ENCODE results near the gene AHNAK2.
"Not testable (repeated sequence)": the region's sequence is repeated elsewhere in the genome, so short reads cannot be mapped to it uniquely, and the experiment has no call there.

The AHNAK2 gene

DNA sequence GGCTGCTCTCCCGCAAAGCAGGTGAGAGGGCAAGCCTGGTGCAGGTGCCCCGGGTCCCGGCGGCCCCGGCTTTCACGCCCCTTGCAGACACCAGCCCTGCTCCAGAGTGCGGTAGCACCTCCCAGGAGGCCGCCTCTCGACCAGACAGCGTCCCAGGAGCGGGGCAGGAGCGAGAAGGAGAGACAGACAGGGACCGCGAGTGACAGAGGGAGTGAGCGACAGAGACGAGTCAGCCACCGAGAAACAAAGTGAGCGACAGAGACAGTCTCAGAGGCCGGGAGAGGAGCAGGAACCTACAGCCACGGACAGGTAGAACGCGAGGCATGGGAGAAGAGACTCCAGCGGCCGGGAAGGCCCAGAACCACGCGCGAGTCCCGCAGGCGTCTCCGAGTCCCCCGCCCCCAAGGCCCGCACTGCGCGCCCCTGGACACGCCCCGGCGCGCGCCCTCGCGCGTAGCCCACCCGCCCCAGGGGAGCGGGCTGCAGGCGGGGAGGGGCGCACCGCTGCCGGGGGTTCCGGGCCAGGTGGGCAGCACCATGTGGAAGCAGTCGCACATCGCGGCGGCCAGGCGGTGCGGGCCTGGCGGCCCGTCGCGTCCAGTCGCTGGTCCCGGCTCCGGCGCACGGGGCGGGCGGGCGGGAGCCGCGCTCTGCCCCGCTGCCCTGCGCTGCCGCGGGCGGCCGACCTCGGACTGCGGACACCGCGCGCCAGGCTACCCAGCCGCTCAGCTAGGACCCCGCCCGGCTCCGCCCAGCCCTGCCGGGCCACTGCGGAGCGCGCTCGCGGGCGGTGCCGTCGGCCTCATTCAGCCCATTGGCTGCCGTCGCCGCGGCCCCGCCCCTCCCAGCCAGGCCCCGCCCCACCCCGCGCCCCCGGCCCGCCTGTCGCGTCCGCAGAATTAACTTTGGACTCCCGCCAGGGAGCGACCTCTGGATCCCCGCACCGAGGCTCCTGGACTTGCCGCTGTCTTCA lies at the start of gene AHNAK2:
Gene AHNAK2 (minus strand): TSS at position 694 of the 973 bp plus-strand sequence. CDS start 137 bp downstream, at position 557.
- peak; percentile 52 for DNase-seq

DNA sequence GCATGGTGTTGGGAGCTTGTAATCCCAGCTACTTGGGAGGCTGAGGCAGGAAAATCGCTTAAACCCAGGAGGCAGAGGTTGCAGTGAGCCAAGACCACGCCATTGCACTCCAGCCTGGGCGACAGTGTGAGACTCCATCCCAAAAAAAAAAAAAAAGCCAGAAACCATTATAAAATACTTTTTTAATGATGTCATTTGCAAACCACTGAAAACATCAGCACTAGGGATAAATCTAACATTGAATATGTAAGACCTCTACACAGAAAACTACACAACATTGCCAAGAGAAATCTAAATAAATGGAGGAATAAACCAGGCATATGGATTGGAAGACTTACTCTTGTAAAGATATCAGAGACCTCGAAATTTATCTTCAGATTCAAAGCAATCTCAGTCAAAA lies 49.5 kb upstream of the AHNAK2 start:
- DNase-seq = not testable (repeated sequence)

DNA sequence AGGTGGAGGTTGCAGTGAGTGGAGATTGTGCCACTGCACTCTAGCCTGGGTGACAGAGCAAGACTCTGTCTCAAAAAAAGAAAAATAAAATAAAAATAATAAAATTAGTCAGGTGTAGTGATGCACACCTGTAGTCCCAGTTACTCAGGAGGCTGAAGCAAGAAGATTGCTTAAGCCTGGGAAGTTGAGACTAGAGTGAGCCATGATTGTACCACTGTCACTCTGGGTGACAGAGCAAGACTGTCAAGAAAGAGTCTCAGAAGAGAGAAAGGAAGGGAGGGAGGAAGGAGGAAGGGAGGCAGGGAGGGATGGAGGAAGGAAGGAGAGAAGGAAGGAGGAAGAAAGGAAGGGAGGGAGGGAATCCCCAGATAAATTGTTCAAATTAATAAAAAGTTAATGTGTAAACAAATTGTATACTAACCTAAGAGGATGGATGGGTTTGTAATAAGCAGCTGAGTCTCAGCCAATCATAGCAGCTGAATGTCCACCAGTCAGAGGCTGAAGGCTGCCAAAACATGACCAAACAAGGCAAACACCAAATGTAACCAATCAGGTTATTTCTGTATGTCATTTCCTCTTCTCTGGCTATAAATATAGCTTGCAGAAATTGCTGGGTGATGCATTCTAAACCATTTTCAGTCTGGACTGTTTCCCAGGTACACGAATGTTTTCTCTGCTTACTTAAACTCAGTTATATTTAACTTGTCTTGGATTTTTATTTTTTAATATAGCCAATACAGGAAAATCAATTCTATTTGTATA lies 48.8 kb upstream of the AHNAK2 start:
- DNase-seq = no peak

GRCh38 chr14:105026033-105026785 lies 48.0 kb upstream of the AHNAK2 start:
- DNase-seq = no peak

GRCh38 chr14:105025429-105025828 lies 47.3 kb upstream of the AHNAK2 start:
- DNase-seq = no peak

DNA sequence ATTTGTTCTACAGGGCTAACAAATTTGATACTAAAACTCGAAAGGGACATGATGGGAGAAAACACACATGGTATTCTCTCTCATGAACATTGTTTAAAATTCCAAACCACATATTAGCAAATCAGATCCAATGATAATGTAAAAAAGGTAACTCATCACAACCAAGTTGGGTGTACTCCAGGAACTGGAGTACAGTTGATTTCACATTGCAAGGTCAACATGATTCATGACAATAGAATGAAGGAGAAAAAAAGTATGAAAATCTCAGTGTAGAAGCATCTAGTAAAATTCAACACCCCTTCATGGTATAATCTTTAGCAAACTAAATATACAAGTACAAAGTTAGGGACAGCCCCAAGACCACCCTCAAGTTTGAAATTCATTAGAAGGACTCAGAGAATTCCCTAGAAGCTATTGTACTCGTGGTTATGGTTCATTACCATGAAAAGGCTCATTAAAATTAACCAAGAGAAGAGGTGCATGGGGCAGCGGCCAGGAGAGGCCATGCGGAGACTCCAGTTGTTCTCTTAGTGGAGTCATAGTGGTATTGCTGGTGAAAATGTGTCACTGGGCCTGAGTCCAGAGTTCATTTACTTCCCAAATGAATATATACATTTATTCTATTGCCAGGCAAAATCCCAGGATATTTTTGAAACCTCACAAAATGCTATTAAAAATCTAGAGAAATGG lies 45.8 kb upstream of the AHNAK2 start:
- DNase-seq = no peak

DNA sequence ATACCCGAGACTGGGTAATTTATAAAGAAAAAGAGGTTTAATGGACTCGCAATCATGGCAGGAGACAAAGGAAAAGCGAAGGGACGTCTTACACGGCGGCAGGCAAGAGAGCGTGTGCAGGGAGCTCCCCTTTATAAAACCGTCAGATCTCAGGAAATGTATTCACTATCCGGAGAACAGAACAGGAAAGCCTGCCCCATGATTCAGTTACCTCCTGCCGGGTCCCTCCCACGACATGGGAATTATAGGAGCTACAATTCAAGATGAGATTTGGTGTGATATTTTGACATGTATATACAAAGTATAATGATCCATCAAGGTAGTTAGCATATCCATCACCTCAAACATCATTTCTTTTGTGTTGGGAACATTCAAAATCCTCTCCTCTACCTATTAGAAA lies 45.0 kb upstream of the AHNAK2 start:
- DNase-seq = no peak

DNA sequence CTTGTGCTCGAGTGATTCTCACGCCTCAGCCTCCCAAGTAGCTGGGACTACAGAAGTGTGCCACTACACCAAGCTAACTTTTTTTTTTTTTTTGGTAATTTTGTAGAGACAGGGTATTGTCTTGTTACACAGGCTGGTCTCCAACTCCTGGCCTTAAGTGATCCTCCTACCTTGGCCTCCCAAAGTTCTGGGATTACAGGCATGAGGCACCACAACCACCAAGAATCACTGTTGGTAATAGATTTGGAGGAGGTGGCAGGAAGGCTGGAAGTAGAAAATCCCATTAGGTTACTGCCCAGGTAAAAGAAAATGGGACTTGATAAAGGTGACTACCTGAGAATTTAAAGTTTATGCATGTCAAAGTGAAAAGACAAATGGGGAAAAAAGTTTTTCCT lies 44.1 kb upstream of the AHNAK2 start:
- no peak for DNase-seq

DNA sequence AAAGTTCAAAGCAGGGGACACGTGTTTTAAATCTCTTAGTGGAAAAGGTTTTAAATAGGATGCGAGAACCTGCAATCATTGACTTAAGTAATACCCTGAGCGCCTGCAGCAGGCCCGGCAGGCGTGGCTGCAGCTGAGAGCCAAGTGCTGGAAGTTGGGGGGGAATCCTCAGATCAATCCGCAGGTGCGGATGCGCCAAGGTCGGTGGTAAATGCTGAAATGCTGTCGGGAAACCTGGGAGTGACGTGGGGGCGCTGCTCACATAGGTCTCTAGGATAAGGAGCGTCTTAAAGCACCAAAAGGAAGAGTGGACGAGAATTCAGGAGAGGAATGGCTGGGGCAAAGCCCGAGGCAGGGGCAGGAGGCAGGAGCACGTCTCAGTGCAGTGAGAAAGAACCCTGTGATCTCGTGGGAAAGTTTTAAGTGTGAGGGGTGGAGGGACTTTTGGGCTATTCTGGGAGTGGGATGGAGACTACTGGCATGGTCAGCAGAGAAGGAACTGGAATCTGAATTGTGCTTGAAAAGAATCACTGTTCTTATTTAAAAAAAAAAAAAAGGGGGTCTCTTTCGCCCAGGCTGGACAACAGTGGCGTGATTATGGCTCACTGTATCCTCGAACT lies 43.6 kb upstream of the AHNAK2 start:
- no peak for DNase-seq

GRCh38 chr14:105020815-105021655 lies 42.9 kb upstream of the AHNAK2 start, which contains the start of gene CDCA4:
CDCA4 (minus strand) TSS chr14:105021083; CDS start chr14:105011929, 9,154 bp downstream.
- peak; percentile 98 for DNase-seq

- peak; percentile 73 for DNase-seq
These were observed 42.0 kb upstream of the AHNAK2 start for GRCh38 chr14:105019861-105020814.

- no peak for DNase-seq
These were observed 40.2 kb upstream of the AHNAK2 start for GRCh38 chr14:105018414-105018813.

GRCh38 chr14:105015905-105016304 lies 37.7 kb upstream of the AHNAK2 start:
- DNase-seq = no peak

DNA sequence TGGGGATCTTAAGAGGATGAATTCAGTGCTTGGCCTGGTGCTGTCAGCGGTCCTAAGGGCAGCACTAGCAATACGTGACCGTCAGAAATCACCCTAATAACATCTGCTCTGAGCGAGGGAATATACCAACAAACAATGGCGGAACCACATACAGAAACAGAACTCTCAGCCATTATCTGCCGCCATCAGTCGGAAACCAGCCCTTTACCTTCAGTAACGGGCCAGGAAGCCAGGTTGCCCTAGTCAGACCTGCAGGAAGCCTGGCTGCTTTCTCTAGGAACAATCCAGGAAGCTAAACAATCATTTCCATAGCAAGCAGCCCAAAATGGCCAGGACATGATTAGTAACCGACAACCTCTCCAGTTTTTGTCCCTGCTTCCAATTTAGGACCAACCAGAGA lies 37.1 kb upstream of the AHNAK2 start:
- DNase-seq = peak; percentile 35

DNA sequence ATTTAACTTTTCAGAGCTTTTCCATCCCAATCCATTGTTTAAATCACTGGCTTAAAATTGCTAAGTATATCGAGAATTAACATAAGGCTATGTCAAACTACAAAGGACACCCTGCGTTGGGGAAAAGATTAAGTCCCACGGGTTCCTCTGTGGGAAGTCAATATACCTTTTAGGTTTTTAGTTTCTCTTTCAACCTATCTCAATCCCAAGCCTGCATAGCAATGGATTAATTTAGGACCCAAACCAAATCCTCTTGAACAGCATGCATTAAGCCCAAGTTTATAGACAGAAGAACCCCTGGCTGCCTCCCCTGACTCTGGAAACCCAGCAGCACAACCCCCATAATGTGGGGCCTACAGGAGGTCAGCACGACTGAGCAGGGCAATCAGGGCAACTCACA lies 36.5 kb upstream of the AHNAK2 start:
- DNase-seq = no peak

GRCh38 chr14:105014032-105014431 lies 35.9 kb upstream of the AHNAK2 start:
- no peak for DNase-seq

DNA sequence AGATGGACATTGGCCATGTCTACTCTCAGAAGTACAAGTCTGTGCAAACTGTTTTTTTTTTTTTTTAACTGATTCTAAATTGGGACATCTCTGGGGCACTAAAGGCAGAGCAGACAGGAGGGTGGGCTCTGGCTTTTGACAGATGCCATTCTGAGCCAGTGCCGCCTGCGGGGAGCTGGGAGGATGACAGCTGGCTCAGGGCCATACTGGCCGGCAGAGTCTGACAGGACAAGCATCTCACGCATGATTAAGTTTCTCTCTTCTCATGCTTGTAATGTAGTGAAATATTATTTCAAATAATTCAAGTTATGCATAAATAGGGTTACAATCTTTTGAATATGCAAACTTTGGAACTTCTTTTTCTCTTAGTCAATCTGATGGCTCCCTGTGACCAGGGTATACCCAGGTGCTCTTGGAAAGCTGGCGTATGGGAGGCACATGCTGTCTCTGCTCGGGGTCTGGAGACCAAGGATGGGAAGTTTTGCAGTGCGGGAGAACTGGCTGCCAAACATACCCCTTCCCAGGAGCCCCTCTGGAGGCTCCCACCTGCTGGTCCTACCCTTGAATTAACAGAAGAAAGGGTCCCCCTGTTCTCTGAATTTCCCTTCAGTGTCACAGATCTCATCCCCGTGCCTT lies 35.1 kb upstream of the AHNAK2 start:
- no peak for DNase-seq

DNA sequence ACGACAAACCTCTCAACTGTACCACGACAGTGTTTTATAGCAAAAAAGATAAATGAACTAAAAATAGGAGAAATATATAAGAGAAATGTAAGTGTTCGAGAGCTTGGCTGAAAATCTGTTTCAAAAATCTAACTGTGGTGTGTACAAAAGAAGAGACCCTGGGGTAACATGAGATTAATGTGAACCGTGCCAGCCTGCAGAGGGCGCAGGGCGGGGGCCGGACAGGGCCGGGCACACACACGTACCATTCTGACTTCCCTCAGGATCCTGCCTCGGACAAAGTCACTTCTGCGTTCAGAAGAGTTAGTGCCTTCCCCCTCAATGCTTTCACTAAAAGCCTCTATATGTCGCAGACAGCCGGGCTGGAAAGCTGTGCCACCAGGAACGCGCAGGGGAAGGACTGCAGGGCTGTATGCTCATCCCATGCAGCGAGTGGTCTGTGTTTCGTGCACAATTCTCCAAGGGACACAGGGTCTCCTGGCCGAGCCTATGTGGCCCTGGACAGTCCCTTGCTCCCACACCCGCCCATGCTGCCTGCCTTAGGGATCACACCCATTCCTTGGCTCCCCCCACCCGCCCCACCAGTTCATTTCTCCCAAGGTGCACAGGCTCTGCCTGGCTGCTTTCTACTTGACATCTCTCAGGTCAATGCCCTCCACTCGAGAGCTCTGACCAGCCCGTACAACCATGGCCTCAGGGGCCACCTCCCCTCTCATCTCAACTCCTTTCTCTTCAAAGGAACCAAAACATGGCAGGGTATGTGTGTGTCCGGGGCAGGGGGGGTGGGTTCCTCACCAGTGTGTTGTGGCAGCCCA lies 34.2 kb upstream of the AHNAK2 start:
- DNase-seq = no peak
